ENCODE measurements around the gene PSMG3. TPM values are rescaled to one million over a fixed set of nuclear protein-coding genes. Genes with fewer than 3 reads are reported as not detected.

Gene PSMG3
- total RNA-seq, 5 donors from 2014 or later (not counting 1 experiment from before 2014, with no cell fraction given), result 17.6 to 28.5 (median 20.6) TPM

DNA sequence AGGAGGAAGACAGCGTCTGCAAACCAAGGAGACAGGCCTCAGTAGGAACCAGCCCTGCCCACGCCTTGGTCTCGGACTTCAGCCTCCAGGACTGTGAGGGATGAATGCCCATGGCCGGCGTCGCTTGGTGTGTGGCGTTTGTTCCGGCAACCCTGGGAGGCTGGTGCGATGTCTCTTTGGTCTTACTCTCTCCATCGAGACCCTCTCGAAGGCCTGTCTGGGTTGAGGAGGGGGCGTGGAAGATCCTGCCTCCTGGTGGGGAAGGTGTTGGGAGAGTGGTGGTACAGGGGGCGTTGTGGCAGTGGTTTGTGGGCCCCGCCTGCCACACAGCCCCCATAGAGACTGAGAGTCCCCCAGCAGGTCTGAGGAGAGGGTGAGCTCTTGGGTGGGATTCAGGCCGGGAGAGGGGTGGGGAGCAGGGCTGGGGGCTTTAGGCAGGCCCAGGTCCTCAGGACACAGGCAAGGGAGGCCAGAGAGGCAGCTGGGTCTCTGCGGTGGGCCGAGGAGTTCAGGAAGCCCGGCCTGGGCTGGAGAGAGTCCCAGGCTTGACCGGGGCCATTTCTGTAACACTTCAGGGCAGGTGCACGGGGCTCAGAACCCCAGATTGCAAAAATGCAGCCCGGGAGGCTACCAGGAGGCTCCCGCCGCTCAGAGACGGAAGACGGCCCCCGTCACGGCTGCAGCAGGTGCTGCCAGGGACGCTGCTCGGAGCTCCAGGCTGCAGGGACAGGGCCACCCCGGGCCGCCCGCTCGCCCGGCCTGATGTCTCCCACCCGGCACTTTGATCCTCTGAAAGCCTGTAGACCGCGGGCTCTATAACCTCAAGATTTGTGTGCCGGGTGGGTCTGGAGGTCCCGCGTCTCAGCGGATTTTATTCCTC is 33.8 kb upstream of the PSMG3 start:
- Histone ChIP-seq H3K27ac (ENCODE audit: low read length) (no peak overlapping the region), H3K27me3 (replicated peaks in 1 of 2; ENCODE audit: control insufficient read depth in 2 of 2, extremely low read depth in 1 of 2, insufficient read depth in 2 of 2, low read length in 1 of 2) (peaks cover 0 to 47% of the 10 kb centered on the region in 2 experiments), H3K4me1 (ENCODE audit: control insufficient read depth in 1 of 2, extremely low read depth in 1 of 2, insufficient read depth in 2 of 2, low read length in 2 of 2) (no peaks in the 10 kb centered on the region), H3K9me3 (no peaks in the 10 kb centered on the region), H3K4me3 (ENCODE audit: control insufficient read depth in 1 of 2, extremely low read depth in 1 of 2, low read length in 1 of 2) (no peak overlapping the region), H3K36me3 (ENCODE audit: control insufficient read depth in 2 of 2, extremely low read depth in 1 of 2, insufficient read depth in 1 of 2, low read length in 1 of 2) (no peaks in the 10 kb centered on the region)
- CTCF ChIA-PET, result no interaction called here
- H3K4me3 Mint-ChIP-seq, result no peak overlapping the region
- no peaks in the 10 kb centered on the region for H3K36me3 Mint-ChIP-seq
- DNase-seq, result no peak
- peaks cover 10 to 24% of the 10 kb centered on the region in 2 donors for H3K27me3 Mint-ChIP-seq
- H3K27ac Mint-ChIP-seq, result no peak overlapping the region
- POLR2A ChIA-PET, result no interaction called here
- no peak for ATAC-seq (replicated peaks in 1 of 4)
- H3K9me3 Mint-ChIP-seq, result no peaks in the 10 kb centered on the region
- H3K4me1 Mint-ChIP-seq, result peaks cover 0 to 5% (median 2%) of the 10 kb centered on the region in 3 donors
- 82% methylated on average over 35 of the region's 41 CpGs for WGBS (ENCODE audit: insufficient coverage)

GRCh38 chr7:1602386-1602785 is 32.6 kb upstream of the PSMG3 start:
- peaks cover 0 to 4% (median under 1%) of the 10 kb centered on the region in 3 donors for H3K4me1 Mint-ChIP-seq
- no peaks in the 10 kb centered on the region for H3K9me3 Mint-ChIP-seq
- no peak for ATAC-seq (replicated peaks in 1 of 4)
- H3K27me3 Mint-ChIP-seq, result peaks cover 10 to 23% of the 10 kb centered on the region in 2 donors
- ChIA-PET CTCF (no interaction called here), POLR2A (no interaction called here)
- no peaks in the 10 kb centered on the region for H3K36me3 ChIP-seq (ENCODE audit: control insufficient read depth in 2 of 2, extremely low read depth in 1 of 2, insufficient read depth in 1 of 2, low read length in 1 of 2)
- DNase-seq, result no peak
- peaks cover 0 to 39% of the 10 kb centered on the region in 2 experiments for H3K27me3 ChIP-seq (replicated peaks in 1 of 2; ENCODE audit: control insufficient read depth in 2 of 2, extremely low read depth in 1 of 2, insufficient read depth in 2 of 2, low read length in 1 of 2)
- H3K9me3 ChIP-seq, result no peaks in the 10 kb centered on the region
- no peaks in the 10 kb centered on the region for H3K4me1 ChIP-seq (ENCODE audit: control insufficient read depth in 1 of 2, extremely low read depth in 1 of 2, insufficient read depth in 2 of 2, low read length in 2 of 2)
- 81% methylated on average over 12 of the region's 15 CpGs for WGBS (ENCODE audit: insufficient coverage)
- H3K4me3 ChIP-seq (ENCODE audit: control insufficient read depth in 1 of 2, extremely low read depth in 1 of 2, low read length in 1 of 2), result no peak overlapping the region
- no peak overlapping the region for H3K4me3 Mint-ChIP-seq
- H3K27ac ChIP-seq (ENCODE audit: low read length), result no peak overlapping the region
- H3K36me3 Mint-ChIP-seq, result no peaks in the 10 kb centered on the region
- H3K27ac Mint-ChIP-seq, result no peak overlapping the region

- Mint-ChIP-seq H3K9me3 (no peaks in the 10 kb centered on the region), H3K36me3 (no peaks in the 10 kb centered on the region), H3K4me1 (no peaks in the 10 kb centered on the region), H3K27ac (no peak overlapping the region), H3K27me3 (peaks cover 10 to 21% of the 10 kb centered on the region in 2 donors), H3K4me3 (no peak overlapping the region)
- POLR2A ChIA-PET, result no interaction called here
- Histone ChIP-seq H3K4me1 (ENCODE audit: control insufficient read depth in 1 of 2, extremely low read depth in 1 of 2, insufficient read depth in 2 of 2, low read length in 2 of 2) (no peaks in the 10 kb centered on the region), H3K9me3 (no peaks in the 10 kb centered on the region), H3K27me3 (replicated peaks in 1 of 2; ENCODE audit: control insufficient read depth in 2 of 2, extremely low read depth in 1 of 2, insufficient read depth in 2 of 2, low read length in 1 of 2) (peaks cover 0 to 43% of the 10 kb centered on the region in 2 experiments), H3K27ac (ENCODE audit: low read length) (no peak overlapping the region), H3K4me3 (ENCODE audit: control insufficient read depth in 1 of 2, extremely low read depth in 1 of 2, low read length in 1 of 2) (no peak overlapping the region), H3K36me3 (ENCODE audit: control insufficient read depth in 2 of 2, extremely low read depth in 1 of 2, insufficient read depth in 1 of 2, low read length in 1 of 2) (no peaks in the 10 kb centered on the region)
- CTCF ChIA-PET, result no interaction called here
- DNase-seq (no peak), ATAC-seq (replicated peaks in 1 of 4) (no peak)
- 89% methylated on average over 21 of the region's 24 CpGs for WGBS (ENCODE audit: insufficient coverage)
Measured at GRCh38 chr7:1601956-1602355, 32.1 kb upstream of the PSMG3 start.

DNA sequence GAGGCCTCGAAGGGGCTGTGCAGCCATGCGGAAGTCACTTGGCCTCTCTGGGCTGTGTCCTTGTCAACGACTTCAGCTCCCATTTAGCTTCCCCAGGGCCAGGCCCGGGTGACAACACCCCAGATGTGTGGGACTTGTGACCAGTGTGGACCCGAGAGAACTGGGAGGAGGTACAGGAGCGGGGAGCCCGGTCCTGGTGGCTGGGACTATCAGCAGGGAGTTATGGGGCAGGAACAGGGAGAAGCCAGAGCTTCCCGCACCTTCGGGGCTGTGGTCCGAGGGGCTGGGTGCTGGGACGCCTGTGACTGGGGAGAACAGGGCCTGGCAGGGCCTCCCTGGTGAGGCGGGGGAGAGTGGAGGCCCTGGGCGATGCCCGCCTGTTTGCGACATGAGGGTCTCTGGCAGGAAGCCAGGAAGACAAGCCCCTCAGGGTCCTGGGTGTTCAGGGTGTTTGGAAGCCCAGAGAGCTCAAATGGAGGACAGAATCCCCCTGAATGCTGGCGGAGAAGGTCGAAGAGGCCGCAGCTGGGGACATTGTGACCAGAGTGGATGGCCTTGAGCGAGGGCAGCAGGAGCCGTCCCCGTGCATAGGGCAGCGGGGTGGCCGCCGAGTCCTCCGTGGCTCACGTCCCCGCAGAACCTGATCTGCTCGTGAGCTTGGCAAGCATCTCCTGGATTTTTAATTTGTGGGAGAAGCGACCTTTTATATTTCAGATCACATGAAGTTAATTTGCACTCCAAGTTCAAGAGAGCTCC is 30.0 kb upstream of the PSMG3 start:
- ATAC-seq (replicated peaks in 1 of 4), result no peak
- H3K9me3 Mint-ChIP-seq, result no peaks in the 10 kb centered on the region
- Histone ChIP-seq H3K27ac (ENCODE audit: low read length) (no peak overlapping the region), H3K36me3 (ENCODE audit: control insufficient read depth in 2 of 2, extremely low read depth in 1 of 2, insufficient read depth in 1 of 2, low read length in 1 of 2) (no peaks in the 10 kb centered on the region), H3K4me3 (ENCODE audit: control insufficient read depth in 1 of 2, extremely low read depth in 1 of 2, low read length in 1 of 2) (no peak overlapping the region), H3K4me1 (ENCODE audit: control insufficient read depth in 1 of 2, extremely low read depth in 1 of 2, insufficient read depth in 2 of 2, low read length in 2 of 2) (no peaks in the 10 kb centered on the region), H3K27me3 (replicated peaks in 1 of 2; ENCODE audit: control insufficient read depth in 2 of 2, extremely low read depth in 1 of 2, insufficient read depth in 2 of 2, low read length in 1 of 2) (peaks cover 0 to 57% of the 10 kb centered on the region in 2 experiments), H3K9me3 (no peaks in the 10 kb centered on the region)
- CTCF ChIA-PET, result no interaction called here
- H3K27ac Mint-ChIP-seq, result no peak overlapping the region
- no peaks in the 10 kb centered on the region for H3K4me1 Mint-ChIP-seq
- POLR2A ChIA-PET, result no interaction called here
- peaks cover 17 to 32% of the 10 kb centered on the region in 2 donors for H3K27me3 Mint-ChIP-seq
- H3K4me3 Mint-ChIP-seq, result no peak overlapping the region
- H3K36me3 Mint-ChIP-seq, result no peaks in the 10 kb centered on the region
- no peak for DNase-seq
- 85% methylated on average over 21 of the region's 29 CpGs for WGBS (ENCODE audit: insufficient coverage)

- ChIA-PET CTCF (no interaction called here), POLR2A (no interaction called here)
- 79% methylated on average over 10 of the region's 12 CpGs for WGBS (ENCODE audit: insufficient coverage)
- peaks cover 21 to 33% of the 10 kb centered on the region in 2 donors for H3K27me3 Mint-ChIP-seq
- Histone ChIP-seq H3K4me1 (ENCODE audit: control insufficient read depth in 1 of 2, extremely low read depth in 1 of 2, insufficient read depth in 2 of 2, low read length in 2 of 2) (no peaks in the 10 kb centered on the region), H3K36me3 (ENCODE audit: control insufficient read depth in 2 of 2, extremely low read depth in 1 of 2, insufficient read depth in 1 of 2, low read length in 1 of 2) (no peaks in the 10 kb centered on the region), H3K27me3 (replicated peaks in 1 of 2; ENCODE audit: control insufficient read depth in 2 of 2, extremely low read depth in 1 of 2, insufficient read depth in 2 of 2, low read length in 1 of 2) (peaks cover 0 to 60% of the 10 kb centered on the region in 2 experiments), H3K27ac (ENCODE audit: low read length) (no peak overlapping the region), H3K4me3 (ENCODE audit: control insufficient read depth in 1 of 2, extremely low read depth in 1 of 2, low read length in 1 of 2) (no peak overlapping the region), H3K9me3 (no peaks in the 10 kb centered on the region)
- no peak overlapping the region for H3K27ac Mint-ChIP-seq
- no peaks in the 10 kb centered on the region for H3K36me3 Mint-ChIP-seq
- no peaks in the 10 kb centered on the region for H3K4me1 Mint-ChIP-seq
- H3K9me3 Mint-ChIP-seq, result no peaks in the 10 kb centered on the region
- DNase-seq (no peak), ATAC-seq (replicated peaks in 1 of 4) (no peak)
- no peak overlapping the region for H3K4me3 Mint-ChIP-seq
Measured at GRCh38 chr7:1598961-1599639, 29.3 kb upstream of the PSMG3 start.

- H3K27ac ChIP-seq (ENCODE audit: low read length), result no peak overlapping the region
- peaks cover 21 to 34% of the 10 kb centered on the region in 2 donors for H3K27me3 Mint-ChIP-seq
- 87% methylated on average over 7 of the region's 7 CpGs for WGBS (ENCODE audit: insufficient coverage)
- POLR2A ChIA-PET, result no interaction called here
- CTCF ChIA-PET, result no interaction called here
- peaks cover 0 to 3% of the 10 kb centered on the region in 2 experiments for H3K4me1 ChIP-seq (ENCODE audit: control insufficient read depth in 1 of 2, extremely low read depth in 1 of 2, insufficient read depth in 2 of 2, low read length in 2 of 2)
- no peak overlapping the region for H3K4me3 Mint-ChIP-seq
- H3K9me3 Mint-ChIP-seq, result no peaks in the 10 kb centered on the region
- no peaks in the 10 kb centered on the region for H3K36me3 ChIP-seq (ENCODE audit: control insufficient read depth in 2 of 2, extremely low read depth in 1 of 2, insufficient read depth in 1 of 2, low read length in 1 of 2)
- no peak overlapping the region for H3K4me3 ChIP-seq (ENCODE audit: control insufficient read depth in 1 of 2, extremely low read depth in 1 of 2, low read length in 1 of 2)
- H3K4me1 Mint-ChIP-seq, result peaks cover 0 to 2% (median under 1%) of the 10 kb centered on the region in 3 donors
- no peaks in the 10 kb centered on the region for H3K9me3 ChIP-seq
- no peak for ATAC-seq (replicated peaks in 1 of 4)
- peaks cover 0 to 62% of the 10 kb centered on the region in 2 experiments for H3K27me3 ChIP-seq (replicated peaks in 1 of 2; ENCODE audit: control insufficient read depth in 2 of 2, extremely low read depth in 1 of 2, insufficient read depth in 2 of 2, low read length in 1 of 2)
- no peak overlapping the region for H3K27ac Mint-ChIP-seq
- H3K36me3 Mint-ChIP-seq, result no peaks in the 10 kb centered on the region
- no peak for DNase-seq
Measured at GRCh38 chr7:1598286-1598685, 28.5 kb upstream of the PSMG3 start.
